GM12801 (cell line): Measurements from ENCODE around the gene FGF12.

Experiments used
- TF ChIP-seq, protein P1 (sequence below): IDR thresholded peaks from one replicate; pipeline ENCODE4 v1.5.1; 2011; ENCODE audit warnings: control low read depth; ENCODE audit not compliant: insufficient read length; ENCODE audit errors: extremely low read depth

Gene FGF12

DNA sequence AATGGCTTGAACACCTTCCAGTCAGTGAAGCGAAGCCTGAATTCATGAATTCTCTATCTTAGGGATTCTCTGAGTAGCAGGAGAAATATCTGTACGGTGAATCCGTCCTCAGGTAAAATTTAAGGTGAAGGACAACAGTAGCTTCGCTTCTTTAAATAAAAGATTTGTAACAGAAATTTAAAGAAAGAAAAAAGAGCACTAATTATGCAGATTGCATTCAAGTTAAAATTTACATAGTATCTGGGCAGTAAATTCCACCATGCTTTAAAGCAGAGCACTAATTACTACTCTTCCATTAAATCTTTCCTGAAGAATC is 282.6 kb downstream of the FGF12 start:
- TF ChIP-seq, protein P1, sequence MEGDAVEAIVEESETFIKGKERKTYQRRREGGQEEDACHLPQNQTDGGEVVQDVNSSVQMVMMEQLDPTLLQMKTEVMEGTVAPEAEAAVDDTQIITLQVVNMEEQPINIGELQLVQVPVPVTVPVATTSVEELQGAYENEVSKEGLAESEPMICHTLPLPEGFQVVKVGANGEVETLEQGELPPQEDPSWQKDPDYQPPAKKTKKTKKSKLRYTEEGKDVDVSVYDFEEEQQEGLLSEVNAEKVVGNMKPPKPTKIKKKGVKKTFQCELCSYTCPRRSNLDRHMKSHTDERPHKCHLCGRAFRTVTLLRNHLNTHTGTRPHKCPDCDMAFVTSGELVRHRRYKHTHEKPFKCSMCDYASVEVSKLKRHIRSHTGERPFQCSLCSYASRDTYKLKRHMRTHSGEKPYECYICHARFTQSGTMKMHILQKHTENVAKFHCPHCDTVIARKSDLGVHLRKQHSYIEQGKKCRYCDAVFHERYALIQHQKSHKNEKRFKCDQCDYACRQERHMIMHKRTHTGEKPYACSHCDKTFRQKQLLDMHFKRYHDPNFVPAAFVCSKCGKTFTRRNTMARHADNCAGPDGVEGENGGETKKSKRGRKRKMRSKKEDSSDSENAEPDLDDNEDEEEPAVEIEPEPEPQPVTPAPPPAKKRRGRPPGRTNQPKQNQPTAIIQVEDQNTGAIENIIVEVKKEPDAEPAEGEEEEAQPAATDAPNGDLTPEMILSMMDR: no peak

DNA sequence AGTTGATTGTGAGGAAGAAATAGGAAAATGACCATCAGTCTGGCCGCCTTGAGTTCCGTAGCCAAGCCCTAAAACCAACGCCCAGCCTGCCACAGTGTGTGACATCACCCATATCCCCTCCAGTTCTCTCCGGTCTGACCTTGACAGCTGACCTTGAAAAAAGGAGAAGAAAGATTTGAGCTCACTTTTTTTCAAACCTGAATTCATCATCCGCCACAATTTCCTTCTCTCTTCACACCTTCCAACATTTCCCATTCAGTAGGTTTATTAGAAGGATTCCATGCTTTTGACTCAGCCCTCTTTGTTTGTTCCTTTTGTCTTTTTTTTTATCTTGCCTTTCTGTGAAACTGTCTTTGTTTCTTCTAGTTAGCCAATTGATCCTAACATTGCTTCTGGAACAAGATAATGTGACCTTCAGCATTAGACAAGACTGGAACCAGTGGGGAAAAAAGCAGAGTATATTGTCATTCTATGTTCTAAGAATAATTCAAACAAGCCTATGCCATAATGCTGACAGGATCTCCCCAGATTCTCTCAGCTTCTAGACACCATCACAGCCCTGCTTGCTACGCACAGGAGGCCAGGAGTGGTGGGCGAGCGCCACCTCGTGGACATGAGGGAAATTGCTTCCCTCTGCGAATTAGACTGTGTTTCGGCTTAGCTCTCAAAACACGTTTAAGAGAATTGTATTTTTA is 283.1 kb downstream of the FGF12 start:
- TF ChIP-seq, protein P1: peak; percentile 96

DNA sequence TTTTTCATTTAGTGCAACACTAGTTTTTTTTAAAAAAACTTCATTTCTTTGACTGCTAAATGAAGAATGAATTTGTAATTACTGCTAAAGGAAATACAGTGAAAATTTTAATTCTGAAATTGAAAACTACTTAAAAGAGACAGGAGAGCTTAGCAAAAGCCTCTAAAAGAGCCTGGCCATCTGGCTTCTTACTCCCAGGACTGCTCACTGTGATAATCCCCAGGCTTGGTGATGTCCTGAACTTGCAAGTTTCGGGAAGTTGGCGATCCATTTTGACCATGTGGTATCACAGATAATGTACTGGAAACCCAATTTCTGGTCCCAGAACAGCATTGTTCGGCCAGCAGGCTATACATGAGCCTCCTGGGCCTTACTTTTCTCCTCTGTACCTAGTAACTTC is 292.1 kb downstream of the FGF12 start:
- TF ChIP-seq, protein P1: no peak

DNA sequence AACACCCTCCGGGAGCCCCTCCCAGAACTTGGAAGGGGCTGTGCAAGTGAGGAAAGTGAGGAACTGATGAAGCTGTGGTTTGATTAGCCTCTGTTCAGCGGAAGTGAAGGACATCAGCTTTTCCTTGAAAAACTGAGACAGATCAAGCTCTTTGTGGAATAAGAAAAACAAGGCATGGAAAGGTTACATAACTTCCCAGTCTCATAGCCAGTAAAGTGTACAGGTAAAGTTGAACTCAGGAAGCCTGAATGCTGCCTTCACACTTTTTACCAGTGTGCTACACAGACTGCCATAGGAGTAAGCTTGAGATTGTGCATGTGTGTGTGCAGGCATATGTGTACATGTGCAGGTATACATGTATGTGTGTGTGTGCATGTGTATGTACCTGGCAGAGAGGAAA is 293.2 kb downstream of the FGF12 start:
- TF ChIP-seq, protein P1: no peak

DNA sequence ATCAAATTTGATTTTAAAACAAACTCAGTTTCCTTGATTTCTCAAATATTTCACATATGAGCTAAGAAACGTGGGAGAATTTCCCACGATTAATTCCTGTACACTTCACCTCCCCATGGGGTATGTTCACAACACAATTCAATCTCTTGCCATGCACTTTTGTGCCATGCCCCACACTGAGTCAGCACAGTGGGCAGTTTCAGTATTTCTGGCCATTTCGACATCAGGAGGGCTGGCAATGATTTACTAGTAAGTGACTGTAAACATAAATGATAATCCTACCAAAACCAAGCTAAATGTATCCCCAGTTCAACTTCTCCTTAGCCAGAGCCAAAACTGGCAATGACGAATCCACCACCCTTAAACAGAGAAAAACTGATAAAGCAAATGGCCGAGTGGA is 293.6 kb downstream of the FGF12 start:
- TF ChIP-seq, protein P1: no peak

DNA sequence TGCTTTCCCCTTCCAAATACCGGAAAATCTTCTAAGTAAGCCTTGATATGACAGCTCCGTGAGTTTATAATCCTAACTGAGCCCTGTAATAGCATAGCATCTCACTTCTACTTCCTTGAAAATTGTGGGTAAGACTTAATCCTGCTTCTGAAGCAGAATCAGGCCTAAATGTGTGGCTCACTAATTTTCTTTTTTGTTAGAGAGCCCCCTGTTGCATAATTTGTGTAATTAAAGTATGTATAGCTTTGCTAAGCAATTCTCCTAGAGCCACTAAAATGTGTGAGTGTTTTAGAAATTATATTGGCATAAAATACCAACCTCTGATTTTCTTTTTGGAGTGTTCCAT is 304.4 kb downstream of the FGF12 start:
- TF ChIP-seq, protein P1: no peak

DNA sequence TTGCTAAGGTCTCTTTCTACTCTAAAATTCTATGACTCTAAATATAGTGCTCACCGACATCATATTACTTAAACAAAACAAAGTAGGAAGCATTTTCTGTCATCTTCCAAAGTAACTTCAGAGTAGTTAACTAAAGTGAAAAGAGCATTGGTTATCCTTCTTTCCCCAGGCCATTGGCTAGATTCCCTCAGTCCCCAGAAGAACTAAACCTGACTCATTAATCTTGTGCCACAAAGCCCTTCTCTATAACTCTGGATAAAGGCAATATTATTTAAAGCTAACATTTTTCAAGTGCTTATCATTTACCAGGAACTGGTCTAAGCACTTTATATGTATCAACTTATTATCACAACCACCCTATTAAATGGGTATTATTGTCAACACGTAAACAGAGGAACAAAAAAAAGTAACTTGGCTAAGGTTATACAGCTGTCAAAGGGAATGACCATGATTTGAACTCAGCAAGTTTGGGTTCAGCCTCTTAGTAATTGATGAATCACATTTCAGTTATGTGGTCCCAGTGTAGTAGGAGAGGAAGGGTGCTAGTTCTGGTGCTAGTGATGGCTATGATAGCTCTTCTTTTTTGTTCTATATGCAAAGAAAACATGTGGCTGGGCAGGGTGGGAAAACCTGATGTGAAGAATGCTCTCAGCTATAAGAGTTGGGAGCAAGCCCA is 304.9 kb downstream of the FGF12 start:
- TF ChIP-seq, protein P1: no peak
